ACC112 (cell line): ENCODE data around the gene CLIC3.

ENCODE experiments used
- H2AFZ ChIP-seq: fragments of 200-600 bp; sonication (generic); one replicate; pipeline ENCODE4 v1.6.0; 2017; ENCODE audit warnings: antibody characterized with exemption, low read length; ENCODE audit not compliant: unreplicated experiment
- H3K27ac ChIP-seq: fragments of 200-600 bp; sonication (generic); 2 replicates; pipeline ENCODE4 v1.5.1; 2014; ENCODE audit warnings: low read depth, mild to moderate bottlenecking, antibody characterized with exemption, low read length, moderate library complexity
- H3K27me3 ChIP-seq: fragments of 200-600 bp; sonication (generic); 2 replicates; pipeline ENCODE4 v1.6.1; 2014; ENCODE audit warnings: mild to moderate bottlenecking, antibody characterized with exemption, low read length, moderate library complexity, mixed read lengths; ENCODE audit not compliant: insufficient read depth
- H3K36me3 ChIP-seq: fragments of 200-600 bp; sonication (generic); 2 replicates; pipeline ENCODE4 v1.6.1; 2016; ENCODE audit warnings: mild to moderate bottlenecking, antibody characterized with exemption, low read length, moderate library complexity, mixed read lengths; ENCODE audit not compliant: insufficient read depth
- H3K4me1 ChIP-seq: fragments of 200-600 bp; sonication (generic); one replicate; pipeline ENCODE4 v1.6.1; 2016; ENCODE audit warnings: low read length, mixed read lengths; ENCODE audit not compliant: insufficient read depth, unreplicated experiment, control insufficient read depth
- H3K4me3 ChIP-seq: fragments of 200-600 bp; sonication (generic); 2 replicates; pipeline ENCODE4 v1.5.1; 2014; ENCODE audit warnings: mild to moderate bottlenecking, low read depth, low read length
- H3K79me2 ChIP-seq: fragments of 200-600 bp; sonication (generic); one replicate; pipeline ENCODE4 v1.6.0; 2016; ENCODE audit warnings: low read length; ENCODE audit not compliant: control insufficient read depth, unreplicated experiment, insufficient read depth

CLIC3 gene

DNA sequence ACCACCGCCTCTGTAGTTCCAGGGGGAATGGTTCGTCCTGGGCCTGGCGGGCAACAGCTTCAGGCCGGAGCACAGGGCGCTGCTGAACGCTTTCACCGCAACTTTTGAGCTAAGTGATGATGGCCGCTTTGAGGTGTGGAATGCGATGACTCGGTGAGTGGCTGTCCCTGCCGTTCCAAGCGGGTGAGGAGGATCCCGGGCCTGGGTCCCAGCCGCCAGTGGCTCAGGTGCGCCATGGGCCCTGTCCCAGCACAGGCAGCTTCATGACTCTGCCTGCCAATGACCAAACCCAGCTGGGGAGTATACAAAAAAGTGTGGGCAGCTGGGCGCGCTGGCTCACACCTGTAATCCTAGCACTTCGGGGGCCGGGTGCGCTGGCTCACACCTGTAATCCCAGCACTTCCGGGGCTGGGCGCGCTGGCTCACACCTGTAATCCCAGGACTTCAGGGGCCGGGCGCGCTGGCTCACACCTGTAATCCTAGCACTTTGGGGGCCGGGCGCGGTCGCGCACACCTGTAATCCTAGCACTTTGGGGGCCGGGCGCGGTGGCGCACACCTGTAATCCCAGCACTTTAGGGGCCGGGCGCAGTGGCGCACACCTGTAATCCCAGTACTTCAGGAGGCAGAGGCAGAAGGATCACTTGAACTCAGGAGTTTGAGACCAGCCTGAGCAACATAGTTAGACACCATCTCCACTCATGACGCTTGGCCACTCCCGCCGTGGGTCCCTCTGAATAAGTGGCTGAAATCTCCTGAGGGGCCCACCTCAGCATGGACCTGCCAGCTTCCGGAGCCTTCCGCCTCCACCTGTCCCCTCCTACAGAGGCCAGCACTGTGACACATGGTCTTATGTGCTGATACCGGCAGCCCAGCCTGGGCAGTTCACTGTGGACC lies 43.2 kb downstream of the CLIC3 start:
- H3K27ac ChIP-seq = no peak overlapping the region
- no peaks in the 10 kb centered on the region for H3K79me2 ChIP-seq
- peaks cover 1% of the 10 kb centered on the region for H3K4me1 ChIP-seq
- H2AFZ ChIP-seq = no peak overlapping the region
- no peaks in the 10 kb centered on the region for H3K36me3 ChIP-seq
- no peak overlapping the region for H3K4me3 ChIP-seq
- no peaks in the 10 kb centered on the region for H3K27me3 ChIP-seq

DNA sequence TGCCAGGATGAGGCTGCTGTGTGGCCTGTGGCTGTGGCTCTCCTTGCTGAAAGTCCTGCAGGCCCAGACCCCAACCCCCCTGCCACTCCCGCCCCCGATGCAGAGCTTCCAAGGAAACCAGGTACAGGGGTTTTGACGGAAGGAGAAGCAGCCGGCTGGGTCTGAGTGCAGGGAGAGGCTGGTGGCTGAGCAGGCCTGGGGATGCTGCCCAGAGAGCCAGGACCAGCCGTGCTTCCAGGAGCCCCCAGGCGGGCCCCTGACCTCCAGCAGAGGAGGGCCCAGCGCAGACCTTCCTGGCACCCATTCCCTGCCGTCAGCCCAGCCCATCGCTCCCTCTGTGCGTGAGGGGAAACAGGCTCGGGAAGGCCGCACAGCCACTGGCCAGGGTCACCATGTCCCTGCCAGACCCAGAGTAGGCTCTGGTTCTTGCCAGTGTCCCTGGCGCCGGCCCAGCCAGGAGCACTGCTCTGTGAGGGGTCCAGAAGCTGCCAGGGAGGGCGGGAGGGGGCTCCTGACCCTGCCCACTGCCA lies 44.0 kb downstream of the CLIC3 start:
- H2AFZ ChIP-seq = no peak overlapping the region
- no peaks in the 10 kb centered on the region for H3K36me3 ChIP-seq
- H3K4me1 ChIP-seq = peaks cover 6% of the 10 kb centered on the region
- no peaks in the 10 kb centered on the region for H3K27me3 ChIP-seq
- H3K27ac ChIP-seq = no peak overlapping the region
- H3K79me2 ChIP-seq = no peaks in the 10 kb centered on the region
- H3K4me3 ChIP-seq = no peak overlapping the region

DNA sequence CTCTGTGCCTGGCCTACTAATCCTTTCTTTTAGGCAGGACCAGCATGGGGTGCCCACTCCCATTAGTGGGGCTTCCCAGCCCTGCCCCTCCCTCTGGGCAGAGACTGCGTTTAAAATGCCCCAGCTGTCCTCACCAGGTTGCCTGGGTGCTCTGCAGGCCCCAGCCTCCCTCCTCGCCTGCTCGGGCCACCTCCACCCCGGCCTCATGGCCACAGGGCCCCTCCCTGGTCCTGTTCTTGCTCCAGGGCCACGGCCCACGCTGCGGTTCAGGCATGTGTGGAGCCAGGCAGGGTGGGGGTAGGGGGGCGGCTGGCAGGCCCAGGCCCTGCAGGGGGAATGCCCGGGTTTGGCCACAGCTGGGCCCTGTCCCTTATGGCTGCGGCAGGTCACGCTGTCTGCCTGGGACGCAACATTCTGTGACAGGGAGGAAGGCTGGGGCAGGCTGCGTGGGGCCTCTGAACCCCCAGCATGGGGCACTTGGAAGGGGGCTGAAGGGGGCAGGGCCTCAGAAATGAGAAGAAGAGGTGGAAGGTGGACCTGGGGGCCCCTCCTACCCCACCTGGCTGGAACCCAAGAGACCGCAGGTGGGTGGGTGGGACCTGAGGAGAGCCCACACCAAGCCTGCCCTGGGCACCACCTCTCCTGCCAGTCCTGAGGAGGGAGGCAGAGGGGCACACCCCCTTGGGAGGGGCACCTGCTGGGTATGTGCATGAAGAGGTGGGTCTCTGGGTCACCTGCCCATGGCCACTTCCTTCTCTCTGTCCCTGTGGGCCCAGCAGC lies 44.6 kb downstream of the CLIC3 start, which contains the start of gene LCN12:
TSS of gene LCN12 (plus strand) at position 733 of the 780 bp plus-strand sequence. CDS start 55 bp downstream, outside the sequence.
- Histone ChIP-seq H3K4me3 (no peak within 1 kb of the TSS), H3K4me1 (peaks cover 6% of the 10 kb centered on the region), H3K36me3 (no peaks in the 10 kb centered on the region), H3K79me2 (no peaks in the 10 kb centered on the region), H3K27ac (no peak within 1 kb of the TSS), H3K27me3 (no peaks in the 10 kb centered on the region), H2AFZ (no peak within 1 kb of the TSS)

DNA sequence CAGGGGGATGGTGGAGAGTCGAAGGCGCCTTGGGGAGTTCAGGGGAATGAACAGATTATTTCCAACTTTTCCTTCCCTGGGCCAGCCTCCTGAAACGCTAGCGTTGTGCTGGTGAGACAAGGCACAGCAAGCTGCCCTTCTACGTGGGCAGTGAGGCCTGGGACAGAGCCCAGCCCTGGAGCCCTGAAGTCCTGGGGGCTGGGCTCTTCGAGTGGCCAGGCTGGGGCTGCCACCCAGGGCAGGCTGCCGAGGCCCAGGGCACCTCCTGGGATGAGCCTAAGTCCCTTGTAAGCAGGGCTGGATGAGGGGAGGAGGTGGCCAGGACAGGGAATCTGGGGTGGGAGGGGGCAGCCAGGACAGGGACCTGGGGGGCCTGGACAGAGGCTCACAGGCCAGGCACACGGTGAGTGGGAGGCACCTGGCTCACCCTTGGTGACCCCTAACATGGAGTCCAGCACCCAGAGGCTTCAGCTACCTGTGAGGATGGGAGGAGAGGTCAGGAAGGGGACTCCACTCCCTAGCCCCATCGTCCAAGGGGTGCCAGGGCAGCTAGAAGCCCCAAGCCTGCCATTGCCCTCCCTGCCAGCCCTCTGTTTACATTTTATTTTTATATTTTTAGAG lies 45.6 kb downstream of the CLIC3 start:
- Histone ChIP-seq H3K79me2 (no peaks in the 10 kb centered on the region), H3K36me3 (no peaks in the 10 kb centered on the region), H3K4me3 (peak overlapping the region; percentile 65), H3K27me3 (no peaks in the 10 kb centered on the region), H3K27ac (no peak overlapping the region), H3K4me1 (peaks cover 6% of the 10 kb centered on the region), H2AFZ (peak overlapping the region; percentile 2)

DNA sequence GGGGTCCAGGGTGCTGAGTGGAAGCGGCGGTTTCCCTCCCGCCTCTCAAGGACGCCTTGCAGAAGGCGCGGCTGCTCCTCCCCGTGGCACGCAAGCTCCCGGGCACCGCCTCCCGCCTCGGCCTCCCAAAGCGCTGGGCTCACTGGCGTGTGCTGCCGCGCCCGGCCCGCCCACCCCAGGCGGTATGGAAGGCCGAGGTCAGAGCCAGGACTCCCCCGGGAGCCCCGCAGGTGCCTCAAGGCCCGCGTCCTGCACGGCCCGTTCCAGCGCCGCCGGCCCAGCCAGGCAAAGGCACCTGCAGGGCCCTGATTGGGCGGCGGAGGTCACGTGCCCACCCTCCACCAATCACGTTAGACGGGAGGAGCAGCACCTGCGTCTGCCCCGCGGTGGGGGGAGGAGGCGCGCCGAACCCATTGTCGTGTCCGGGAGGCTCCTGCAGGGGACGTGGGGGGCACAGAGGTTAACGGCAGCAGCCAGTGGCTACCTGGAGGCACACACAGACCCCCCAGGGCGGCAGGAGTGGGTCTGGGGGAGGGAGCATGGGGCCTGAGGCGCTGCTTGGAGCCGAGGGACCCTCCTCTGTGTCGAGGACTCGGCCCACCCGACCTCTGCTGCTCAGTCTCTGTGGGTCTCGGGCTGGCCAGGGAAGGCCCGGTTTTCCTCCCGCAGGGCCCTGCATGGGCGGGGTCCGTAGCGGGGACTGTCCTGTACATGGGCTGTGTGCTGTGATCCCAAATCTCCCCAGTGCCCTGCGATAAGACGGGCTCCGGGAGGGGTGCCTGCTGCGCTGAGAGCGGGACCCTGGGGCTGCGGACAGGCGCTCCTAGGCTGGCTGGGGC lies 46.3 kb downstream of the CLIC3 start:
- Histone ChIP-seq H3K27ac (no peak overlapping the region), H3K4me1 (peaks cover 6% of the 10 kb centered on the region), H3K27me3 (no peaks in the 10 kb centered on the region), H3K79me2 (no peaks in the 10 kb centered on the region), H3K4me3 (peak overlapping the region; percentile 65), H2AFZ (peak overlapping the region; percentile 25), H3K36me3 (no peaks in the 10 kb centered on the region)

DNA sequence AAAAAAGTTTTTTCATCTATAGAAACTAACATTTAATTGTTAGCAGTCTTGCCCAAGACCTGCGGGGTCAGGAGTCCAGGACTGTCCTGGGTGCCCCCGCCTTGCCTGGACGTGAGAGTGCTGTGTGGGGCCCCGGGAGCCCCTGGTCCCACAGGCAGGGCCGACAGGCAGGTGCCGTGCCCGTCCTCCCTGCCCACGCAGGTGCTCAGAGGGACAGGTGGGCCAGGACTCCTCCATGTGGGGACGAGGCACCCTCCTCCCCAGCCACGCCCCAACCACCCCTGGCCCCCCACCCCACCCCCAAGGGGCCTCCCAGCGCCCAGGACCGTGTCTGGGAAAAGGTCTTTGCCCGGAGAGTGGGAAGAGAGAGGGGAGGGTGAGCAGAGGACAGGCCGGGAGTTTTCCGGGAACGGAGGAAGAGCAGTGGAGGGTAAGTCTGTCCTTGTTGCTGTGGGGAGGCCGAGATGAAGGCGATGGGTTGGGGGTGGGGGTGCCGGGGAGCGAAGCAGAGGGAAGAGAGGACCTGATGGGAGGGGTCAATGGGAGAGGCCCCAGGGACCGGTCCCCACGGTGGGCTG lies 47.0 kb downstream of the CLIC3 start:
- Histone ChIP-seq H2AFZ (peak overlapping the region; percentile 25), H3K27ac (no peak overlapping the region), H3K79me2 (no peaks in the 10 kb centered on the region), H3K27me3 (no peaks in the 10 kb centered on the region), H3K4me3 (peak overlapping the region; percentile 65), H3K36me3 (no peaks in the 10 kb centered on the region), H3K4me1 (peaks cover 6% of the 10 kb centered on the region)

DNA sequence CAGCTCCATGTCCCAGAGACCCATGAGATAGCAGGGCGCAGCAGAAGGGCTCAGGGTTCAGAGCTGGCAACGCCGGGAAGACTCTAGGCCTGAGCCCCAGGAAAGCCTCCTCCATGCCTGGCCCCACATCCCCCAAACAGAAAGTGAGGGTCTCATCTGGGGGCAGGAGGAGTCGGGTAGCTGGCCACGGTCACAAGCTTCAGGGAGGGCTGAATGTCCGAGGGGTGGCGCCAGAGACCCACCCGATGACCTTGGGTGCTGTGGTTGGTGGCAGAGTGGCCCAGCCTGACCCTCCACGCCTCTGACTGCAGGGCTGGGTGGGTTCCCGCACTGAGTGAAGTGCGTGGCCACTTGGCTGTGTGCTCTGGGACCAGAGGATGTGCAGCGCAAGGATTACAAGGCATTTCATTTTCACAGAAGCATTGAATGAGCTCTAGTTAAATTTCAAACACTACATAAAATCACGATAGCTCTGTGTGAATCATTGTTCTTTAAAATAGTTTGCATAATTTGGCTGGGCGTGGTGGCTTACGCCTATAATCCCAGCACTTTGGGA lies 48.3 kb downstream of the CLIC3 start:
- Histone ChIP-seq H3K4me1 (peaks cover 6% of the 10 kb centered on the region), H3K79me2 (peaks cover 10% of the 10 kb centered on the region), H3K36me3 (no peaks in the 10 kb centered on the region), H2AFZ (no peak overlapping the region), H3K27ac (no peak overlapping the region), H3K4me3 (no peak overlapping the region), H3K27me3 (no peaks in the 10 kb centered on the region)

DNA sequence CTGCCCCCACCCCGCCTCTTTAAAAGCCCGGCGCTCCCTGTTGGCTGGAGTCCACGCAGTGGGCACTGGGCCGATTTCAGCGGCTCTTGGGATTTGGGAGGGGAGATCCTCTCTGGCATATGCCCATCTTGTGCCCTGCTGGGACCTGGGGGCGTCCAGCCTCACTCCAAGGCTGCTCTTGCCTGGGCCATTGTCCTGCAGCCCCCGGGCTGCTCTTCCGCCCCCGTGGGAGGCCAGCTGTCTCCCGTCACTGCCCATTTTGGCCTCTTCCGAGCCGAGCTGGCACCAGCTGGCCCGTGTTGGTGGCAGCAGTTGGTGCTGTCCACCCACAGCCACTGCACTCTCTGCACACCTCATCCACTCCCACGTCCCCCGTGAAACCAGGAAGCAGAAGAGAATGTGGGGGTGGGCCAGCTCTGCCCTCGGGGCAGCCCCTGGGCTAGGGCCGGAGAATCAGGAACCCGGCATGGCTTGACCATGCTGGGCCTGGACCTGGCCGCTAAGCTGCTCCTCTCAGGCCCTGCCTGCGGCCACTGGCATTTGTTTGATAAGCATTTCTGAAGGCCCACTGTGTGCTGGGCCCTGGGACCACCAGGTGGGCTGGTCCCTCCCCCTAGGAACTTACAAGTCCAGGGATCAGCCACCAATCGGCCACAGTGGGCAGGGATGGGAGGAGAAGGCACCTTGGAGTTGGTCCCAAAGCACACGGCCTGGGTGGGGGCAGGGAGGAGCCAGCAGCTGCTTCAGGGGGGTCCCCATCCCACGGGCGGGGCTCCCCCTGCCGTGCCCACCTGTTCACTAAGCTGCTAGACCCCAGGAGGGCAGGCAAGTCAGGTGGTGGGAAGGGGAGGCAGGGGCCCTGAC lies 49.1 kb downstream of the CLIC3 start:
- Histone ChIP-seq H3K27ac (no peak overlapping the region), H3K27me3 (no peaks in the 10 kb centered on the region), H2AFZ (no peak overlapping the region), H3K79me2 (peaks cover 18% of the 10 kb centered on the region), H3K4me1 (peaks cover 13% of the 10 kb centered on the region), H3K4me3 (no peak overlapping the region), H3K36me3 (peaks cover 6% of the 10 kb centered on the region; the same call in 1 of the 2 replicates)
